GM18951 (cell line): ENCODE measurements around the gene BARX2.

Experiments used
- POLR2A ChIP-seq: IDR thresholded peaks from 4 replicates; pipeline ENCODE4 v1.6.1; 2011; ENCODE audit warnings: mild to moderate bottlenecking; ENCODE audit not compliant: insufficient read length, insufficient read depth; ENCODE audit errors: extremely low read depth
- in situ Hi-C: fragments of 300-500 bp; cut with MboI; formaldehyde crosslinking; loops from one replicate; pipeline ENCODE4 v1.12.0; 2022; ENCODE audit warnings: low sequenced_read_pairs, mixed read lengths, inconsistent platforms; ENCODE audit not compliant: unreplicated experiment

The BARX2 gene

GRCh38 chr11:129380413-129380812 lies 4.8 kb downstream of the BARX2 start:
- in situ Hi-C loops, result no loop called here
- no peak for TF ChIP-seq POLR2A

GRCh38 chr11:129382583-129382982 lies 6.9 kb downstream of the BARX2 start:
- in situ Hi-C loops, result no loop called here
- TF ChIP-seq POLR2A, result no peak

- in situ Hi-C loops, result no loop called here
- TF ChIP-seq POLR2A, result no peak
These were observed 7.4 kb downstream of the BARX2 start for GRCh38 chr11:129383060-129383459.

GRCh38 chr11:129383502-129383901 lies 7.9 kb downstream of the BARX2 start:
- no peak for TF ChIP-seq POLR2A
- in situ Hi-C loops, result no loop called here

- no peak for TF ChIP-seq POLR2A
- in situ Hi-C loops, result no loop called here
These were observed 8.8 kb downstream of the BARX2 start for GRCh38 chr11:129384415-129384814.

GRCh38 chr11:129385801-129386200 lies 10.2 kb downstream of the BARX2 start:
- in situ Hi-C loops, result no loop called here
- no peak for TF ChIP-seq POLR2A

GRCh38 chr11:129386795-129387397 lies 11.2 kb downstream of the BARX2 start:
- in situ Hi-C loops, result no loop called here
- TF ChIP-seq POLR2A, result no peak

- no peak for TF ChIP-seq POLR2A
- in situ Hi-C loops, result no loop called here
These were observed 11.8 kb downstream of the BARX2 start for GRCh38 chr11:129387434-129387833.

GRCh38 chr11:129388824-129389223 lies 13.2 kb downstream of the BARX2 start:
- TF ChIP-seq POLR2A, result no peak
- in situ Hi-C loops, result no loop called here

- in situ Hi-C loops, result no loop called here
- no peak for TF ChIP-seq POLR2A
These were observed 14.7 kb downstream of the BARX2 start for GRCh38 chr11:129390303-129390821.

- in situ Hi-C loops, result no loop called here
- no peak for TF ChIP-seq POLR2A
These were observed 15.7 kb downstream of the BARX2 start for GRCh38 chr11:129391360-129391759.

- TF ChIP-seq POLR2A, result no peak
- in situ Hi-C loops, result no loop called here
These were observed 16.2 kb downstream of the BARX2 start for GRCh38 chr11:129391821-129392220.

GRCh38 chr11:129392995-129393394 lies 17.3 kb downstream of the BARX2 start:
- no peak for TF ChIP-seq POLR2A
- in situ Hi-C loops, result no loop called here

GRCh38 chr11:129394709-129395108 lies 19.1 kb downstream of the BARX2 start:
- in situ Hi-C loops, result no loop called here

More at GRCh38 chr11:129394709-129395108, 19.1 kb downstream of the BARX2 start:
- TF ChIP-seq POLR2A, result no peak
